Measurements from ENCODE around the gene INSC. TPM values are rescaled to one million over a fixed set of nuclear protein-coding genes. Genes with fewer than 3 reads are reported as not detected.

Gene INSC
- polyA plus RNA-seq, 1 donor from 2014 or later, result 0.12 TPM

GRCh38 chr11:15118431-15118830 is 3.7 kb downstream of the INSC start:
- no peaks in the 10 kb centered on the region for H3K9me3 ChIP-seq (ENCODE audit: low read length)
- H3K4me3 ChIP-seq (ENCODE audit: low read length), result no peak overlapping the region
- H2AFZ ChIP-seq (ENCODE audit: low read depth, low read length), result no peak overlapping the region
- no peaks in the 10 kb centered on the region for H3F3A ChIP-seq (ENCODE audit: insufficient read depth, low read length, poor library complexity, severe bottlenecking)
- no peaks in the 10 kb centered on the region for H3K9me2 ChIP-seq (ENCODE audit: insufficient read depth, low read length)
- H3K9ac ChIP-seq (ENCODE audit: low read length), result no peak overlapping the region
- H3K4me2 ChIP-seq (ENCODE audit: low read length), result no peak overlapping the region
- peaks cover 9% of the 10 kb centered on the region for H3K27me3 ChIP-seq (ENCODE audit: insufficient read depth, low read depth, low read length)
- H3K79me2 ChIP-seq (replicated peaks; ENCODE audit: insufficient read depth, low read length), result no peaks in the 10 kb centered on the region
- no peak for TF ChIP-seq TAF1 (IDR thresholded peaks at IDR 0.05; ENCODE audit: low read depth)
- no peak for TF ChIP-seq POLR2AphosphoS5 (IDR thresholded peaks at IDR 0.05)
- TF ChIP-seq EP300 (conservative IDR thresholded peaks at IDR 0.05; ENCODE audit: poor library complexity, severe bottlenecking), result no peak
- TF ChIP-seq REST (IDR thresholded peaks at IDR 0.05; ENCODE audit: borderline replicate concordance), result no peak
- no peak for TF ChIP-seq RAD21 (conservative IDR thresholded peaks at IDR 0.05)
- no peak for TF ChIP-seq MXI1 (conservative IDR thresholded peaks at IDR 0.05; ENCODE audit: poor library complexity, severe bottlenecking)
- no peak for TF ChIP-seq EZH2 (IDR thresholded peaks at IDR 0.05; ENCODE audit: borderline replicate concordance, insufficient read depth, low read length, poor library complexity, severe bottlenecking)
- no peak for TF ChIP-seq SMC3 (conservative IDR thresholded peaks at IDR 0.05; ENCODE audit: poor library complexity)
- no peak for TF ChIP-seq CTCF (IDR thresholded peaks at IDR 0.05; ENCODE audit: poor library complexity, severe bottlenecking)
- no peak overlapping the region for H3K27ac ChIP-seq (ENCODE audit: low read length)
- no peaks in the 10 kb centered on the region for H4K20me1 ChIP-seq (ENCODE audit: insufficient read depth)
- no peaks in the 10 kb centered on the region for H3K36me3 ChIP-seq (ENCODE audit: insufficient read depth, low read length)

DNA sequence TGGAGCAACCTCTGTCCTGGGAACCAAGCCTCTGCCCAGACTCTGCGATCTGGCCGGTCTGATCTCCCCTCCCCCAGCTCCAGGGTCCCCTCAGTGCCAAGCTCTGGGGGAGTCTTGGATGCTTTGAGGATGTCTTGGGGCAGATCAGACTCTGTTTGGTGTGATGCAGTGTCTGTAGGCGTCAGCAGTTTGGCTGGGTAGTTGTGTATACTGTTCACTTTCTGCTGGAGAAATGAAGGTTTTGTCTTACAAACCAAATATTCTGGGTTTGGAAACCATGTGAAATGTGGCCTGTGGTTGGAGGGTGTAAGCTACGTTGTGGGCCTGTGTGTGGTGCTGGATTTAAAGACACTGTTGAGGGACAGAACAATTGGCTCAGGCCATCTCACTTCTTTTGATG is 4.6 kb downstream of the INSC start:
- Histone ChIP-seq H3K4me2 (ENCODE audit: low read length) (no peak overlapping the region), H3K36me3 (ENCODE audit: insufficient read depth, low read length) (no peaks in the 10 kb centered on the region), H3F3A (ENCODE audit: insufficient read depth, low read length, poor library complexity, severe bottlenecking) (no peaks in the 10 kb centered on the region), H3K9me3 (ENCODE audit: low read length) (no peaks in the 10 kb centered on the region), H3K9me2 (ENCODE audit: insufficient read depth, low read length) (no peaks in the 10 kb centered on the region), H3K9ac (ENCODE audit: low read length) (no peak overlapping the region), H2AFZ (ENCODE audit: low read depth, low read length) (no peak overlapping the region), H3K27ac (ENCODE audit: low read length) (no peak overlapping the region), H3K4me3 (ENCODE audit: low read length) (no peak overlapping the region), H4K20me1 (ENCODE audit: insufficient read depth) (no peaks in the 10 kb centered on the region), H3K79me2 (replicated peaks; ENCODE audit: insufficient read depth, low read length) (no peaks in the 10 kb centered on the region), H3K27me3 (ENCODE audit: insufficient read depth, low read depth, low read length) (peaks cover 7% of the 10 kb centered on the region)
- TF ChIP-seq SMC3 (conservative IDR thresholded peaks at IDR 0.05; ENCODE audit: poor library complexity), result no peak
- TF ChIP-seq MXI1 (conservative IDR thresholded peaks at IDR 0.05; ENCODE audit: poor library complexity, severe bottlenecking), result no peak
- TF ChIP-seq CTCF (IDR thresholded peaks at IDR 0.05; ENCODE audit: poor library complexity, severe bottlenecking), result no peak
- TF ChIP-seq TAF1 (IDR thresholded peaks at IDR 0.05; ENCODE audit: low read depth), result no peak
- TF ChIP-seq RAD21 (conservative IDR thresholded peaks at IDR 0.05), result no peak
- TF ChIP-seq POLR2AphosphoS5 (IDR thresholded peaks at IDR 0.05), result no peak
- TF ChIP-seq REST (IDR thresholded peaks at IDR 0.05; ENCODE audit: borderline replicate concordance), result no peak
- no peak for TF ChIP-seq EZH2 (IDR thresholded peaks at IDR 0.05; ENCODE audit: borderline replicate concordance, insufficient read depth, low read length, poor library complexity, severe bottlenecking)
- no peak for TF ChIP-seq EP300 (conservative IDR thresholded peaks at IDR 0.05; ENCODE audit: poor library complexity, severe bottlenecking)
